ENCODE results near the gene PNLIP. TPM values are rescaled to one million over a fixed set of nuclear protein-coding genes. Genes with fewer than 3 reads are reported as not detected.

Gene PNLIP
- total RNA-seq, 1 donor from 2014 or later: not detected

DNA sequence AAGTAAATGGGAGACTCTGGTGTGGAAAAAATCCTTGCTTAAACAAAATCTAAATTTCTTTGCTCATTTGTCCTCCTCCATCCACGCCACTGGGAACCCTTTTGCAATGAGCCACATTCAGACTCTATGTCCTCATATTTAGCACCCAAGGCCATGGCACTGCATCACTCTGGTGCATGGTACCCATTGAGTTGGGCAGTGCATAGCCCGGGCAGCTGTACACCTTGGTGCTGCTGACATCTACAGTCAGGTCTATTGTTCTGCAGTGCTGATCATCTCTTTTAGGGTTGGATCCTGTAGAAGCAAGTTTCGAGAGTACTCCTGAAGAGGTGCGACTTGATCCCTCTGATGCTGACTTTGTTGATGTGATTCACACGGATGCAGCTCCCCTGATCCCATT lies 51.8 kb downstream of the PNLIP start:
- TF ChIP-seq, protein P1, sequence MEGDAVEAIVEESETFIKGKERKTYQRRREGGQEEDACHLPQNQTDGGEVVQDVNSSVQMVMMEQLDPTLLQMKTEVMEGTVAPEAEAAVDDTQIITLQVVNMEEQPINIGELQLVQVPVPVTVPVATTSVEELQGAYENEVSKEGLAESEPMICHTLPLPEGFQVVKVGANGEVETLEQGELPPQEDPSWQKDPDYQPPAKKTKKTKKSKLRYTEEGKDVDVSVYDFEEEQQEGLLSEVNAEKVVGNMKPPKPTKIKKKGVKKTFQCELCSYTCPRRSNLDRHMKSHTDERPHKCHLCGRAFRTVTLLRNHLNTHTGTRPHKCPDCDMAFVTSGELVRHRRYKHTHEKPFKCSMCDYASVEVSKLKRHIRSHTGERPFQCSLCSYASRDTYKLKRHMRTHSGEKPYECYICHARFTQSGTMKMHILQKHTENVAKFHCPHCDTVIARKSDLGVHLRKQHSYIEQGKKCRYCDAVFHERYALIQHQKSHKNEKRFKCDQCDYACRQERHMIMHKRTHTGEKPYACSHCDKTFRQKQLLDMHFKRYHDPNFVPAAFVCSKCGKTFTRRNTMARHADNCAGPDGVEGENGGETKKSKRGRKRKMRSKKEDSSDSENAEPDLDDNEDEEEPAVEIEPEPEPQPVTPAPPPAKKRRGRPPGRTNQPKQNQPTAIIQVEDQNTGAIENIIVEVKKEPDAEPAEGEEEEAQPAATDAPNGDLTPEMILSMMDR (IDR thresholded peaks at IDR 0.05; ENCODE audit: partially characterized antibody, unreplicated experiment): no peak
- H3K27ac Mint-ChIP-seq (ENCODE audit: unreplicated experiment): no peak overlapping the region
- H3K4me3 Mint-ChIP-seq (ENCODE audit: unreplicated experiment): no peak overlapping the region
- no peaks in the 10 kb centered on the region for H3K4me1 Mint-ChIP-seq (ENCODE audit: low read depth, unreplicated experiment)
- DNase-seq: no peak
- H3K36me3 Mint-ChIP-seq (ENCODE audit: unreplicated experiment): no peaks in the 10 kb centered on the region
- H3K9me3 Mint-ChIP-seq (ENCODE audit: unreplicated experiment): no peaks in the 10 kb centered on the region
- H3K27me3 Mint-ChIP-seq (ENCODE audit: unreplicated experiment): no peaks in the 10 kb centered on the region

DNA sequence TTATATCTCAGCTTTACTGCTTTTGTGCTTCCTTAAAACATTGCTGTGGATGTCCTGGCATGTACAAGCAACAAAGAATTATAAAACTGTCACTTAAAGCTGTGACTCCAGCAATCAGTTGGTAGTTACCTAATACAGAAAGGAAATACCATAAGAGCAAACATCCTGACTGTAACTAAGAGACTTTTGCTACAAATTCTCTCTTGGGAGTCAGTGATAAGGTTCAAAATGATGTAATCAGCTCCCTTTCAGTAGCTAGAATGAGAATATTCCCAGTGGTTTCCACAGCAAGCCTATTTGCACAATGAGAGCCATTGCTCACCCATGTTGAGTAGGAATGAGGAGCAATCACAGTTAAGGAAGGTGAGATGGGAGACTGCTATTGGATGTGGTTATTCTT lies 52.6 kb downstream of the PNLIP start:
- Mint-ChIP-seq H3K9me3 (ENCODE audit: unreplicated experiment) (no peaks in the 10 kb centered on the region), H3K36me3 (ENCODE audit: unreplicated experiment) (no peaks in the 10 kb centered on the region), H3K27ac (ENCODE audit: unreplicated experiment) (no peak overlapping the region), H3K27me3 (ENCODE audit: unreplicated experiment) (no peaks in the 10 kb centered on the region), H3K4me1 (ENCODE audit: low read depth, unreplicated experiment) (no peaks in the 10 kb centered on the region), H3K4me3 (ENCODE audit: unreplicated experiment) (no peak overlapping the region)
- TF ChIP-seq, protein P1 (IDR thresholded peaks at IDR 0.05; ENCODE audit: partially characterized antibody, unreplicated experiment): no peak
- DNase-seq: no peak

DNA sequence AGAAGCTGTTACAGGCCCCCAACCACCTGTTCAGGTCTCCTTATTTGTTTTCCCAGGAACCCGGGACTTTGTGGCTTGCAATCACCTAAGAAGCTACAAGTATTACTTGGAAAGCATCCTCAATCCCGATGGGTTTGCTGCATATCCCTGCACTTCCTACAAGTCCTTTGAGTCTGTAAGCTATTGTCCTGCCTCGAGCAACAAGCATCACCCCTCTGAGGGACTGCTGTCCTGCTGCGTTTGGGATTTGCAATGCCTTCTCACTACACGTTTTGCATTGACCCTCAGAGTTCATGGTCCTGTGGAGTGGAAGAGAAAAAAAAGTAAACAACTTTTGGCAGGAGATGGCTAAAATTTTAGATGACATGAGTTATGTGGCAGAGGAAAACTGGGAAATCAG lies 54.3 kb downstream of the PNLIP start:
- H3K27ac Mint-ChIP-seq (ENCODE audit: unreplicated experiment): no peak overlapping the region

DNA sequence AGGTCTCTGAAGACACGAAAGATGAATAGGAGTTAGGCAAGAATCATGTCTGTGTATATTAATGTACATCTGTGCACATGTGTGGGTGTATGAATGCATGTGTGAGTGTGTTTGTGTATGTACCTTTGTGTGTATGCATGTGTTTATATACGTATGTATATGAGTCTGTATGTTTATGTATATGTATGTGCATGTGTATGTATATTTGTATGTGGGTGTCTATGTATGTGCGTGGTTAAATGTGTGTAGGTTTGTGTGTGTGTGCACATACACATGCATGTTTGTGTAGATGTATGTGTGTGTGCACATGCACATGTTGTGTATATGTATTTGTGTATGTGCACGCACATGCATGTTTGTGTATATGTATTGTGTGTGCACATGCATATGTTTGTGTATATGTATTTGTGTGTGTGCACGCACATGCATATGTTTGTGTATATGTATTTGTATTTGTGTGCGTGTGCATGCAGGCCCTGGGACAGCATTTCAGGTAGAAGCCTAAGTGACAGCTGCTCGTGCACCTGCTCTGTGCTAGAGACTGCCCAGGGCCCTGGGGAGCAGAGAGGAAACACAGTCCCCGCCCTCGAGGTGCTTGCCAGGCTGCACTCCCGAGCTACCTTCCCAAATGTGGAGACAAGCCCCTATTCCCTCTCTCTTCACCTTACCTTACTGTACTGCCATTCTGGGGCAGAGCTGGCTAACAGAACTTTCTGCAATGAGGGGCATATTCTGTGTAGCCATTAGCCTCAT lies 57.1 kb downstream of the PNLIP start:
- Mint-ChIP-seq H3K9me3 (ENCODE audit: unreplicated experiment) (peaks cover 2% of the 10 kb centered on the region), H3K4me1 (ENCODE audit: low read depth, unreplicated experiment) (no peaks in the 10 kb centered on the region), H3K27ac (ENCODE audit: unreplicated experiment) (no peak overlapping the region), H3K36me3 (ENCODE audit: unreplicated experiment) (no peaks in the 10 kb centered on the region), H3K4me3 (ENCODE audit: unreplicated experiment) (no peak overlapping the region), H3K27me3 (ENCODE audit: unreplicated experiment) (no peaks in the 10 kb centered on the region)
- no peak for DNase-seq
- TF ChIP-seq, protein P1 (IDR thresholded peaks at IDR 0.05; ENCODE audit: partially characterized antibody, unreplicated experiment): no peak

More for the DNA sequence above, 54.3 kb downstream of the PNLIP start:
- H3K4me1 Mint-ChIP-seq (ENCODE audit: low read depth, unreplicated experiment): no peaks in the 10 kb centered on the region
- TF ChIP-seq, protein P1 (IDR thresholded peaks at IDR 0.05; ENCODE audit: partially characterized antibody, unreplicated experiment): no peak
- H3K27me3 Mint-ChIP-seq (ENCODE audit: unreplicated experiment): no peaks in the 10 kb centered on the region
- H3K4me3 Mint-ChIP-seq (ENCODE audit: unreplicated experiment): no peak overlapping the region
- H3K9me3 Mint-ChIP-seq (ENCODE audit: unreplicated experiment): no peaks in the 10 kb centered on the region
- DNase-seq: no peak
- H3K36me3 Mint-ChIP-seq (ENCODE audit: unreplicated experiment): no peaks in the 10 kb centered on the region

DNA sequence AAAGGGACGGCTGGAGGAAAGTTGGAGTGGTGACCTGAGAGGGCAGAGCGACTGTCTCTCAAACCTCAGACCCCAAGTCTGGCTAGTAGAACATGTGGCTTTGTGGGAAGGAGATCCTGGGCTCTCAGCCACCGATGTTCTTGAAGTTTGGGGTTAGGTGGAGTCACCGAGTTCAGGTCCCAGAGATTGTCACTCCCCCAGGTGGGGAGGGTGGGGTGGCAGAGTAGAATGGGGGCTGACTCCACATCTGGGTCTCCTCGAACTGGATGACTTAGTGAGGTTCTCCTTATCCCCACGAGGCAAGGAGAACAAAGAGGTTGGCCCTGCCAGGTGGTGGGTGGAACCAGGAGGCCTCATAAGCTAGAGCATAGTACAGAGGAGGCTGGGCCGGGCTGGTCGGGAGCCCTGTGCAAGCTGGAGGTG lies 60.3 kb downstream of the PNLIP start:
- H3K27ac Mint-ChIP-seq (ENCODE audit: unreplicated experiment): no peak overlapping the region
- H3K4me3 Mint-ChIP-seq (ENCODE audit: unreplicated experiment): no peak overlapping the region
- TF ChIP-seq, protein P1 (IDR thresholded peaks at IDR 0.05; ENCODE audit: partially characterized antibody, unreplicated experiment): no peak

More for the DNA sequence above, 60.3 kb downstream of the PNLIP start:
- Mint-ChIP-seq H3K9me3 (ENCODE audit: unreplicated experiment) (peaks cover 2% of the 10 kb centered on the region), H3K4me1 (ENCODE audit: low read depth, unreplicated experiment) (no peaks in the 10 kb centered on the region), H3K27me3 (ENCODE audit: unreplicated experiment) (peaks cover 6% of the 10 kb centered on the region), H3K36me3 (ENCODE audit: unreplicated experiment) (no peaks in the 10 kb centered on the region)
- DNase-seq: no peak

Measured in glutamatergic neuron (in vitro differentiated cells).